Skin epidermis (tissue), 12 donors: ENCODE results near the gene ADORA3.
A peak's percentile ranks its signal among the peaks of the same experiment; 100 is the strongest.

ENCODE experiments used
- H3K27ac ChIP-seq, 21 experiments: fragments of 200-600 bp; sonication (generic) in 11 of 21; one replicate each; pipeline ENCODE4 v1.5.0; 2020; ENCODE audit warnings: mild to moderate bottlenecking in 3 of 21, inconsistent platforms in 2 of 21, moderate library complexity in 2 of 21
- H3K4me3 ChIP-seq, 7 experiments: fragments of 200-600 bp; sonication (generic) in 2 of 7; one replicate each; pipeline ENCODE4 v1.5.0; 2020; ENCODE audit warnings: inconsistent platforms in 2 of 7, mild to moderate bottlenecking in 2 of 7, moderate library complexity in 1 of 7

The ADORA3 gene

GRCh38 chr1:111454859-111455641, 48.4 kb downstream of the ADORA3 start:
- Histone ChIP-seq H3K4me3 (no peak overlapping the region), H3K27ac (no peak overlapping the region)

GRCh38 chr1:111453706-111454105, 49.7 kb downstream of the ADORA3 start:
- Histone ChIP-seq H3K4me3 (no peak overlapping the region), H3K27ac (no peak overlapping the region)

DNA sequence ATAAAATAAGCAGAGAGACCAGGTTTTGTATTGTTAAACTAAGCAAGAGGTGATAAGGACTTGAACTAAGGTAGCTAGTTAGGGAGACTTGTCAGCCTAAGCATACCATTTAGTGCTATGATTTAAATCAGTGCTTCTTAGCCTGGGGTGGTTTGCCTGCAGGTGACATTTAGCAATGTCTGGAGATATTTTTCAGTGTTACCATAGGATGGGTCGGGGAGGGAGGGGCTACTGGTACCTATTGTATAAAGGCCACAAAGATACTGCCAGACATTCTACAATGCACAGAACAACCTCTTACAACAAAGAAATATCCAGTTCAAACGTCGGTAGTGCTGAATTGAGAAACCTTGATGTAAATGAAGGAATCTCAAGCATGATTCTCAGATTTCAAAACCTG, 50.9 kb downstream of the ADORA3 start:
- H3K4me3 ChIP-seq, result no peak overlapping the region
- H3K27ac ChIP-seq, result no peak overlapping the region

GRCh38 chr1:111450185-111450584, 53.2 kb downstream of the ADORA3 start:
- Histone ChIP-seq H3K27ac (peak overlapping the region in 13 of 21 experiments; percentile 78 to 97 (median 92)), H3K4me3 (peak overlapping the region; percentile 65 to 97 (median 92))

DNA sequence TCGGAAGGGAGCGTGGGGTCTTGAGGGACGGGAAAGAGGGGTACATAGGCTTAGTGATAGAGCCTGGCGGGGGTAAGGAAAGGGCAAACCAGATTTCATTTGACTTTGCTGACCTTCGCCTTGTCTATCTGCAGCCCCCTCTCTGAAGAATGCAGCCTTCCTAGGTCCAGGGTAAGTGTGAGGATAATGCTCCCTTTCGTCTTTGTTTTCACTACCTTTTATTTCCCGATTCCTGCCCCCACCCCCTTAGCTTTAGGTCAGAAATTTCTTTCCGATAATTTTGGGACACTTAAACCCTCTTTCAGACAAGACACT, 53.8 kb downstream of the ADORA3 start:
- peak overlapping the region; percentile 65 to 97 (median 92) for H3K4me3 ChIP-seq
- peak overlapping the region; percentile 32 to 97 (median 91) for H3K27ac ChIP-seq
